ENCODE results near the gene PNLIPRP2. TPM values are rescaled to one million over a fixed set of nuclear protein-coding genes. Genes with fewer than 3 reads are reported as not detected.

PNLIPRP2 gene
- polyA plus RNA-seq, 1 donor = not detected

- DNase-seq = no peak
Measured at GRCh38 chr10:116684781-116685180, 64.0 kb downstream of the PNLIPRP2 start.

- DNase-seq = no peak
Measured at GRCh38 chr10:116685807-116686206, 65.1 kb downstream of the PNLIPRP2 start.

- DNase-seq = no peak
Measured at GRCh38 chr10:116686632-116687031, 65.9 kb downstream of the PNLIPRP2 start.

GRCh38 chr10:116687633-116688032, 66.9 kb downstream of the PNLIPRP2 start:
- no peak for DNase-seq

GRCh38 chr10:116688241-116688711, 67.5 kb downstream of the PNLIPRP2 start:
- DNase-seq = peak; percentile 43

GRCh38 chr10:116688741-116689495, 68.2 kb downstream of the PNLIPRP2 start:
- DNase-seq = no peak

GRCh38 chr10:116689744-116690143, 69.0 kb downstream of the PNLIPRP2 start:
- no peak for DNase-seq

GRCh38 chr10:116690356-116691322, 69.9 kb downstream of the PNLIPRP2 start:
- DNase-seq = peak; percentile 45

GRCh38 chr10:116691635-116692034, 70.9 kb downstream of the PNLIPRP2 start:
- DNase-seq = peak; percentile 81

GRCh38 chr10:116692225-116692624, 71.5 kb downstream of the PNLIPRP2 start:
- no peak for DNase-seq

GRCh38 chr10:116694243-116694926, 73.6 kb downstream of the PNLIPRP2 start:
- DNase-seq = no peak

Other genes starting within 250 kb of the PNLIPRP2 start
- gene PNLIPRP3, start 193.1 kb upstream of the PNLIPRP2 start, polyA plus RNA-seq (ENCODE audit: insufficient read length) = 0.17 TPM
- 0.39 TPM for gene PNLIP, start 75.0 kb upstream of the PNLIPRP2 start, polyA plus RNA-seq (ENCODE audit: insufficient read length)
- not detected for gene PNLIPRP1, start 30.0 kb upstream of the PNLIPRP2 start, polyA plus RNA-seq (ENCODE audit: insufficient read length)
- gene HSPA12A, start 121.6 kb downstream of the PNLIPRP2 start, polyA plus RNA-seq (ENCODE audit: insufficient read length) = 8.0 TPM
- 0.19 TPM for gene ENO4, start 228.5 kb downstream of the PNLIPRP2 start, polyA plus RNA-seq (ENCODE audit: insufficient read length)